Nephron (organoid): ENCODE data around the gene KIF4A.
A peak's percentile ranks its signal among the peaks of the same experiment; 100 is the strongest.

ENCODE experiments used
- H3K27ac Mint-ChIP-seq, 3 experiments: 2 replicates each; pipeline ENCODE4 v1.8.0; 2020; ENCODE audit warnings: mixed read lengths in 3 of 3, mild to moderate bottlenecking in 2 of 3, moderate library complexity in 1 of 3
- H3K27me3 Mint-ChIP-seq: 2 replicates; pipeline ENCODE4 v1.8.0; 2021; ENCODE audit warnings: low read depth, mild to moderate bottlenecking, moderate library complexity, mixed read lengths
- H3K36me3 Mint-ChIP-seq: 2 replicates; pipeline ENCODE4 v1.8.0; 2020; ENCODE audit warnings: low read depth, mixed read lengths
- H3K4me1 Mint-ChIP-seq: 2 replicates; pipeline ENCODE4 v1.8.0; 2020; ENCODE audit warnings: mixed read lengths
- H3K4me3 Mint-ChIP-seq, 3 experiments: 2 replicates each; pipeline ENCODE4 v1.8.0; 2020; ENCODE audit warnings: mild to moderate bottlenecking in 3 of 3, mixed read lengths in 3 of 3, moderate library complexity in 2 of 3
- H3K9me3 Mint-ChIP-seq: 2 replicates; pipeline ENCODE4 v1.8.0; 2020; ENCODE audit warnings: mixed read lengths
- CTCF ChIP-seq, 3 experiments: fragments of 200-600 bp; sonication (generic); IDR thresholded peaks; one replicate each; pipeline ENCODE4 v1.5.0; 2021; ENCODE audit warnings: antibody characterized with exemption in 3 of 3; ENCODE audit not compliant: unreplicated experiment in 3 of 3

KIF4A gene

GRCh38 chrX:70279081-70279480 lies 10.8 kb upstream of the KIF4A start:
- TF ChIP-seq CTCF (IDR thresholded peaks at IDR 0.05; ENCODE audit: unreplicated experiment in 3 of 3) = no peak
- Mint-ChIP-seq H3K27me3 (no peaks in the 10 kb centered on the region), H3K9me3 (peaks cover 10% of the 10 kb centered on the region), H3K4me1 (peaks cover 6% of the 10 kb centered on the region), H3K27ac (no peak overlapping the region), H3K4me3 (no peak overlapping the region), H3K36me3 (peaks cover 7% of the 10 kb centered on the region)

- peaks cover 10% of the 10 kb centered on the region for H3K9me3 Mint-ChIP-seq
- TF ChIP-seq CTCF (IDR thresholded peaks at IDR 0.05; ENCODE audit: unreplicated experiment in 3 of 3) = no peak
Measured at GRCh38 chrX:70280573-70280972, 9.3 kb upstream of the KIF4A start.

GRCh38 chrX:70281951-70282350 lies 8.0 kb upstream of the KIF4A start, which contains the start of gene RAB41:
Gene RAB41, plus strand, starts transcription at chrX:70282172. Its CDS starts 46 bp downstream, at chrX:70282218.
- Mint-ChIP-seq H3K27ac (no peak within 1 kb of the TSS), H3K9me3 (peaks cover 7% of the 10 kb centered on the region), H3K27me3 (no peaks in the 10 kb centered on the region), H3K36me3 (peaks cover 23% of the 10 kb centered on the region), H3K4me1 (peaks cover 6% of the 10 kb centered on the region), H3K4me3 (no peak within 1 kb of the TSS)
- TF ChIP-seq CTCF (IDR thresholded peaks at IDR 0.05; ENCODE audit: unreplicated experiment in 3 of 3) = no peak

More at GRCh38 chrX:70280573-70280972, 9.3 kb upstream of the KIF4A start:
- Mint-ChIP-seq H3K27ac (no peak overlapping the region), H3K4me1 (peaks cover 6% of the 10 kb centered on the region), H3K27me3 (no peaks in the 10 kb centered on the region), H3K36me3 (peaks cover 19% of the 10 kb centered on the region), H3K4me3 (no peak overlapping the region)

GRCh38 chrX:70289168-70289792 lies 624 bp upstream of the KIF4A start:
- Mint-ChIP-seq H3K36me3 (peaks cover 14% of the 10 kb centered on the region), H3K27me3 (no peaks in the 10 kb centered on the region), H3K4me1 (peaks cover 10% of the 10 kb centered on the region), H3K27ac (peak overlapping the region; percentile 38 to 77 (median 54)), H3K9me3 (peaks cover 3% of the 10 kb centered on the region), H3K4me3 (peak overlapping the region; percentile 88 to 94 (median 89))
- TF ChIP-seq CTCF (IDR thresholded peaks at IDR 0.05; ENCODE audit: unreplicated experiment in 3 of 3) = no peak

- no peak for TF ChIP-seq CTCF (IDR thresholded peaks at IDR 0.05; ENCODE audit: unreplicated experiment in 3 of 3)
- H3K27ac Mint-ChIP-seq = no peak overlapping the region
- H3K36me3 Mint-ChIP-seq = no peaks in the 10 kb centered on the region
- no peaks in the 10 kb centered on the region for H3K27me3 Mint-ChIP-seq
- H3K4me3 Mint-ChIP-seq = peak overlapping the region; percentile 10 to 76 (median 53)
- H3K4me1 Mint-ChIP-seq = peaks cover 10% of the 10 kb centered on the region
- H3K9me3 Mint-ChIP-seq = peaks cover 3% of the 10 kb centered on the region
Measured at GRCh38 chrX:70292788-70293187, 2.9 kb downstream of the KIF4A start.

- Mint-ChIP-seq H3K36me3 (no peaks in the 10 kb centered on the region), H3K27me3 (no peaks in the 10 kb centered on the region), H3K27ac (no peak overlapping the region), H3K4me1 (peaks cover 10% of the 10 kb centered on the region), H3K4me3 (no peak overlapping the region), H3K9me3 (peaks cover 3% of the 10 kb centered on the region)
- no peak for TF ChIP-seq CTCF (IDR thresholded peaks at IDR 0.05; ENCODE audit: unreplicated experiment in 3 of 3)
Measured at GRCh38 chrX:70293621-70294020, 3.7 kb downstream of the KIF4A start.
